Measurements from ENCODE around the gene PTPN9.

GRCh38 chr15:75517233-75517632 is 61.9 kb downstream of the PTPN9 start:
- TF ChIP-seq, protein P1, sequence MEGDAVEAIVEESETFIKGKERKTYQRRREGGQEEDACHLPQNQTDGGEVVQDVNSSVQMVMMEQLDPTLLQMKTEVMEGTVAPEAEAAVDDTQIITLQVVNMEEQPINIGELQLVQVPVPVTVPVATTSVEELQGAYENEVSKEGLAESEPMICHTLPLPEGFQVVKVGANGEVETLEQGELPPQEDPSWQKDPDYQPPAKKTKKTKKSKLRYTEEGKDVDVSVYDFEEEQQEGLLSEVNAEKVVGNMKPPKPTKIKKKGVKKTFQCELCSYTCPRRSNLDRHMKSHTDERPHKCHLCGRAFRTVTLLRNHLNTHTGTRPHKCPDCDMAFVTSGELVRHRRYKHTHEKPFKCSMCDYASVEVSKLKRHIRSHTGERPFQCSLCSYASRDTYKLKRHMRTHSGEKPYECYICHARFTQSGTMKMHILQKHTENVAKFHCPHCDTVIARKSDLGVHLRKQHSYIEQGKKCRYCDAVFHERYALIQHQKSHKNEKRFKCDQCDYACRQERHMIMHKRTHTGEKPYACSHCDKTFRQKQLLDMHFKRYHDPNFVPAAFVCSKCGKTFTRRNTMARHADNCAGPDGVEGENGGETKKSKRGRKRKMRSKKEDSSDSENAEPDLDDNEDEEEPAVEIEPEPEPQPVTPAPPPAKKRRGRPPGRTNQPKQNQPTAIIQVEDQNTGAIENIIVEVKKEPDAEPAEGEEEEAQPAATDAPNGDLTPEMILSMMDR (IDR thresholded peaks at IDR 0.05), result no peak
- TF ChIP-seq EP300 (IDR thresholded peaks at IDR 0.05), result no peak

All from suprapubic skin (tissue), 3 donors.